ENCODE measurements around the gene NCAM1. TPM values are rescaled to one million over a fixed set of nuclear protein-coding genes. Genes with fewer than 3 reads are reported as not detected.

Gene NCAM1
- total and polyA plus RNA-seq, 2 donors (not counting 3 experiments of a cell fraction or from before 2014, with no cell fraction given): 0.03 TPM; not detected in 1

DNA sequence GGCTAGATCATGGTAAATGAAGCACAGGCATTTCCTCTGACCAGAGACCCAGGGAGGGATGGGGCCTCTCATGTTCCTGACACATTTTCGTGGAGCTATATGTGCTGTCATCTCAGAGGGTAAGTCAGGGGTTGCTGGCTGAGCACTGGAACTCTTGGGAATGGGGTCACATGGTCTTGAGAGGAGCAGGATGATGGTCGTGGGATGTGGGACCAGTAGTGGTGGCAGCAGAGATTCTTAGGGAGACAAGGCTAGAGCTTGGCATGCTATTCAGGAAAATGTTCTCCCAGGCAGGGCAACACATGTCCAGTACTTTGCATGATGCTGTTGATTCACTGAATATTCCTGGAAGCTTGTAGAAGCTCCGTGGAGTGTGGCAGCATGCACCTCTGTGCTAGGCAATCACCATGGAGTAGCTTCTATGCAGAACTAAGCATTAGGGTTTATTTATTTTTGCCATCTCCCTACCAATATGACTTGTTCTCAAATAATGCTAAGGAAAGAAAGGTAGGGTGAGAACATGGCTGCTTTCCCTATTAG lies 321.7 kb downstream of the NCAM1 start:
- dilution Hi-C loops (cut with MboI; ENCODE audit: extremely low pct_ligation_motif_present, low sequenced_read_pairs): no loop called here
- ChIA-PET POLR2A (no interaction called here), CTCF (interaction anchor here (2.3 kb wide), 1 partner anchor 695 kb away, joined by 10 read pairs; no protein-coding TSS in a partner anchor)
- TF ChIP-seq POLR2A (IDR thresholded peaks at IDR 0.05; ENCODE audit: low read depth, low read length) (no peak), JUN (IDR thresholded peaks at IDR 0.05; ENCODE audit: borderline replicate concordance, insufficient read depth, insufficient read length, low read depth) (no peak), POLR2AphosphoS5 (IDR thresholded peaks at IDR 0.05; ENCODE audit: insufficient read depth, low read depth, low read length) (no peak), FOS (IDR thresholded peaks at IDR 0.05; ENCODE audit: borderline replicate concordance, insufficient read depth, low read length) (no peak)
- TF ChIP-seq, protein P1, sequence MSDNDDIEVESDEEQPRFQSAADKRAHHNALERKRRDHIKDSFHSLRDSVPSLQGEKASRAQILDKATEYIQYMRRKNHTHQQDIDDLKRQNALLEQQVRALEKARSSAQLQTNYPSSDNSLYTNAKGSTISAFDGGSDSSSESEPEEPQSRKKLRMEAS (IDR thresholded peaks at IDR 0.05; ENCODE audit: insufficient read depth, insufficient read length): no peak
- Histone ChIP-seq H3K9ac (replicated peaks; ENCODE audit: extremely low read depth, insufficient read depth, low read length) (no peak overlapping the region), H3K4me3 (replicated peaks in 1 of 3; ENCODE audit: insufficient read depth in 1 of 3, low read depth in 1 of 3, low read length in 3 of 3) (no peak overlapping the region), H3K27me3 (ENCODE audit: control insufficient read depth in 2 of 2, insufficient read depth in 2 of 2, low read length in 2 of 2) (no peaks in the 10 kb centered on the region), H4K20me1 (replicated peaks; ENCODE audit: control insufficient read depth, extremely low read depth, insufficient read depth, low read length) (no peaks in the 10 kb centered on the region), H3K4me2 (ENCODE audit: insufficient read depth, low read length) (no peak overlapping the region), H3K79me2 (ENCODE audit: control insufficient read depth, insufficient read depth, low read length) (no peaks in the 10 kb centered on the region), H3K4me1 (ENCODE audit: control insufficient read depth, extremely low read depth, insufficient read depth, low read length) (no peaks in the 10 kb centered on the region), H2AFZ (ENCODE audit: low read depth, low read length) (no peak overlapping the region), H3K36me3 (ENCODE audit: control insufficient read depth in 2 of 2, extremely low read depth in 1 of 2, insufficient read depth in 2 of 2, low read length in 2 of 2) (no peaks in the 10 kb centered on the region), H3K27ac (ENCODE audit: insufficient read depth, low read depth, low read length) (no peak overlapping the region), H3K9me1 (replicated peaks; ENCODE audit: control insufficient read depth, extremely low read depth, insufficient read depth, low read length) (no peaks in the 10 kb centered on the region), H3K9me3 (replicated peaks; ENCODE audit: control insufficient read depth, insufficient read depth, low read length) (no peaks in the 10 kb centered on the region)
- DNase-seq (ENCODE audit: low read depth, low spot score) (no peak), FAIRE-seq (no peak)
- BruUV-seq (replicated peaks): no TSS peak
- intact Hi-C loops (cut with micrococcal nuclease): no loop called here

DNA sequence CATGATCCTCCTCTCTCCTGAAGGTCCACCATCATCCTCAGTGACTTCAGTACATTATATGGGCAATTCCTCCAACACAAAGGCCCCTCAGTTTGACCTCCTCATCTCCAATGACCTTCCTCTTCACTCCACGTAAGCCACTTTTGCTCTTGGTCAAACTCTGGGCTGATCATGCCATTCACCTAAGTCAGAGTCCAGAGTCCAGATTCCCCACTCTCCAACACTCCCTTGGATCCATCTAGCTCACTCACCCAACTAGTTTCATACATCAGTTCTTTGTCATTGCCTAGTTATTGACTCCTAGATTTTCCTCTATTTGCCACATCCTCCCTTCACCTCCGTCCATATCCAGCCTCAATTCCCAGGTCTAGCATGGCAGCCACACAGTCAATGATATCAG lies 322.7 kb downstream of the NCAM1 start:
- no peak overlapping the region for H3K4me2 ChIP-seq (ENCODE audit: insufficient read depth, low read length)
- dilution Hi-C loops (cut with MboI; ENCODE audit: extremely low pct_ligation_motif_present, low sequenced_read_pairs): no loop called here
- H3K36me3 ChIP-seq (ENCODE audit: control insufficient read depth in 2 of 2, extremely low read depth in 1 of 2, insufficient read depth in 2 of 2, low read length in 2 of 2): no peaks in the 10 kb centered on the region
- no peaks in the 10 kb centered on the region for H4K20me1 ChIP-seq (replicated peaks; ENCODE audit: control insufficient read depth, extremely low read depth, insufficient read depth, low read length)
- POLR2A ChIA-PET: no interaction called here
- TF ChIP-seq POLR2A (IDR thresholded peaks at IDR 0.05; ENCODE audit: low read depth, low read length) (no peak), POLR2AphosphoS5 (IDR thresholded peaks at IDR 0.05; ENCODE audit: insufficient read depth, low read depth, low read length) (no peak), JUN (IDR thresholded peaks at IDR 0.05; ENCODE audit: borderline replicate concordance, insufficient read depth, insufficient read length, low read depth) (no peak), FOS (IDR thresholded peaks at IDR 0.05; ENCODE audit: borderline replicate concordance, insufficient read depth, low read length) (no peak), EZH2 (IDR thresholded peaks at IDR 0.05; ENCODE audit: borderline replicate concordance, low read depth, low read length, severe bottlenecking) (no peak)
- TF ChIP-seq, protein P1 (IDR thresholded peaks at IDR 0.05; ENCODE audit: insufficient read depth, insufficient read length): no peak
- H3K27me3 ChIP-seq (ENCODE audit: control insufficient read depth in 2 of 2, insufficient read depth in 2 of 2, low read length in 2 of 2): no peaks in the 10 kb centered on the region
- FAIRE-seq (no peak), DNase-seq (ENCODE audit: low read depth, low spot score) (no peak)
- no peaks in the 10 kb centered on the region for H3K4me1 ChIP-seq (ENCODE audit: control insufficient read depth, extremely low read depth, insufficient read depth, low read length)
- H3K27ac ChIP-seq (ENCODE audit: insufficient read depth, low read depth, low read length): no peak overlapping the region
- H3K79me2 ChIP-seq (ENCODE audit: control insufficient read depth, insufficient read depth, low read length): no peaks in the 10 kb centered on the region
- no peaks in the 10 kb centered on the region for H3K9me3 ChIP-seq (replicated peaks; ENCODE audit: control insufficient read depth, insufficient read depth, low read length)
- intact Hi-C loops (cut with micrococcal nuclease): no loop called here
- H3K9me1 ChIP-seq (replicated peaks; ENCODE audit: control insufficient read depth, extremely low read depth, insufficient read depth, low read length): no peaks in the 10 kb centered on the region
- CTCF ChIA-PET: no interaction called here
- no TSS peak for BruUV-seq (replicated peaks)
- H3K9ac ChIP-seq (replicated peaks; ENCODE audit: extremely low read depth, insufficient read depth, low read length): no peak overlapping the region
- no peak overlapping the region for H3K4me3 ChIP-seq (replicated peaks in 1 of 3; ENCODE audit: insufficient read depth in 1 of 3, low read depth in 1 of 3, low read length in 3 of 3)
- H2AFZ ChIP-seq (ENCODE audit: low read depth, low read length): no peak overlapping the region

All from endothelial cell of umbilical vein (primary cell).